Measurements from ENCODE around the gene UBE2G1.

UBE2G1 gene

GRCh38 chr17:4395111-4395478 lies 28.6 kb upstream of the UBE2G1 start:
- TF ChIP-seq, protein P1, sequence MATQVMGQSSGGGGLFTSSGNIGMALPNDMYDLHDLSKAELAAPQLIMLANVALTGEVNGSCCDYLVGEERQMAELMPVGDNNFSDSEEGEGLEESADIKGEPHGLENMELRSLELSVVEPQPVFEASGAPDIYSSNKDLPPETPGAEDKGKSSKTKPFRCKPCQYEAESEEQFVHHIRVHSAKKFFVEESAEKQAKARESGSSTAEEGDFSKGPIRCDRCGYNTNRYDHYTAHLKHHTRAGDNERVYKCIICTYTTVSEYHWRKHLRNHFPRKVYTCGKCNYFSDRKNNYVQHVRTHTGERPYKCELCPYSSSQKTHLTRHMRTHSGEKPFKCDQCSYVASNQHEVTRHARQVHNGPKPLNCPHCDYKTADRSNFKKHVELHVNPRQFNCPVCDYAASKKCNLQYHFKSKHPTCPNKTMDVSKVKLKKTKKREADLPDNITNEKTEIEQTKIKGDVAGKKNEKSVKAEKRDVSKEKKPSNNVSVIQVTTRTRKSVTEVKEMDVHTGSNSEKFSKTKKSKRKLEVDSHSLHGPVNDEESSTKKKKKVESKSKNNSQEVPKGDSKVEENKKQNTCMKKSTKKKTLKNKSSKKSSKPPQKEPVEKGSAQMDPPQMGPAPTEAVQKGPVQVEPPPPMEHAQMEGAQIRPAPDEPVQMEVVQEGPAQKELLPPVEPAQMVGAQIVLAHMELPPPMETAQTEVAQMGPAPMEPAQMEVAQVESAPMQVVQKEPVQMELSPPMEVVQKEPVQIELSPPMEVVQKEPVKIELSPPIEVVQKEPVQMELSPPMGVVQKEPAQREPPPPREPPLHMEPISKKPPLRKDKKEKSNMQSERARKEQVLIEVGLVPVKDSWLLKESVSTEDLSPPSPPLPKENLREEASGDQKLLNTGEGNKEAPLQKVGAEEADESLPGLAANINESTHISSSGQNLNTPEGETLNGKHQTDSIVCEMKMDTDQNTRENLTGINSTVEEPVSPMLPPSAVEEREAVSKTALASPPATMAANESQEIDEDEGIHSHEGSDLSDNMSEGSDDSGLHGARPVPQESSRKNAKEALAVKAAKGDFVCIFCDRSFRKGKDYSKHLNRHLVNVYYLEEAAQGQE (IDR thresholded peaks at IDR 0.05; ENCODE audit: insufficient read depth in 1 of 2, low read depth in 2 of 2, low read length in 2 of 2): no peak
- TF ChIP-seq POLR2AphosphoS5 (IDR thresholded peaks at IDR 0.05; ENCODE audit: low read depth, low read length) (no peak), TAF1 (IDR thresholded peaks at IDR 0.05; ENCODE audit: borderline replicate concordance, insufficient read depth, low read length) (no peak), FOXP2 (optimal IDR thresholded peaks at IDR 0.05; ENCODE audit: borderline replicate concordance, extremely low read depth, extremely low read length, insufficient read depth) (no peak), SIN3A (IDR thresholded peaks at IDR 0.05; ENCODE audit: borderline replicate concordance, insufficient read depth, low read length) (no peak)

GRCh38 chr17:4394208-4395110 lies 28.0 kb upstream of the UBE2G1 start:
- TF ChIP-seq, protein P1 (IDR thresholded peaks at IDR 0.05; ENCODE audit: insufficient read depth in 1 of 2, low read depth in 2 of 2, low read length in 2 of 2): no peak
- TF ChIP-seq SIN3A (IDR thresholded peaks at IDR 0.05; ENCODE audit: borderline replicate concordance, insufficient read depth, low read length) (no peak), POLR2AphosphoS5 (IDR thresholded peaks at IDR 0.05; ENCODE audit: low read depth, low read length) (no peak), FOXP2 (optimal IDR thresholded peaks at IDR 0.05; ENCODE audit: borderline replicate concordance, extremely low read depth, extremely low read length, insufficient read depth) (no peak), TAF1 (IDR thresholded peaks at IDR 0.05; ENCODE audit: borderline replicate concordance, insufficient read depth, low read length) (no peak)

DNA sequence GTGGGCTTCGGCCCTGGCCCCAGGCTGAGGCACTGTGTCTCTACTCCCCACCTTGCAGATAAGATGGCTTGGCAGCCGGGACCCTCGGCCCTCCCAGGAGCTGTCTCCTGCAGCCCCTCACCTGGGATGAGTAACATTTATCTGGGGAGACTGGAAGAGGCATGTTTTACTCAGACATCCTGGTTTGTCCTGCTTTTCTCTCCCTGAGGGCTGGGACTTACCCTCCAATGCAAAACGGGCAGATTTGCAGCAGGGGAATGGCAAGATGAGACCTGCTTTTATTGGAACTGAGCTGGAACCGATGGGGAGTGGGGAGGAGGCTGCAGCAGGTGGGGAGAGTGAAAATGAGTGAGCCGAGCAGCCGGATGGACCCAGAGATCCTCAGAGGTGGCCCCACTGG lies 27.3 kb upstream of the UBE2G1 start:
- TF ChIP-seq POLR2AphosphoS5 (IDR thresholded peaks at IDR 0.05; ENCODE audit: low read depth, low read length): no peak

DNA sequence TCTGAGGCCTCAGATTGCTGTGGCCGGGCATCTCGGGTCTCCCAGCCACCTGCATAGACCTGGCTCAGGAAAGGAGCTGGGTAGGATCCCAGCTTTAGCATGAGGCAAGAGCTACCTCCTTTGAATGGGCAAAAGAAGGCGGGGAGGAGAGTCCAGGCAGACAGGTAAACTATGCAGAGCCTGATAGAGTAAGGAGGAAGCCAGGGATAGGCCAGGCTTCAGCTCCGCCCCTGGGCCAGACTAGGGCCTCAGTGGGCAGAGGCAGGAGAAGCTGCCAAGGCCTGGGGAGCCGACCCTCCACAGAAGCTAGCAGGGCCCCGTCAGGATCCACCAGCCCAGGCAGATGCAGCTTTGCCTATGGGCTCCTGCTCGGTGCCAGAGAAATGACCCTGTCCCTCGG lies 22.6 kb upstream of the UBE2G1 start:
- TF ChIP-seq TAF1 (IDR thresholded peaks at IDR 0.05; ENCODE audit: borderline replicate concordance, insufficient read depth, low read length): no peak
- TF ChIP-seq POLR2AphosphoS5 (IDR thresholded peaks at IDR 0.05; ENCODE audit: low read depth, low read length): no peak
- no peak for TF ChIP-seq FOXP2 (optimal IDR thresholded peaks at IDR 0.05; ENCODE audit: borderline replicate concordance, extremely low read depth, extremely low read length, insufficient read depth)
- no peak for TF ChIP-seq SIN3A (IDR thresholded peaks at IDR 0.05; ENCODE audit: borderline replicate concordance, insufficient read depth, low read length)
- TF ChIP-seq, protein P1 (IDR thresholded peaks at IDR 0.05; ENCODE audit: insufficient read depth in 1 of 2, low read depth in 2 of 2, low read length in 2 of 2): no peak

DNA sequence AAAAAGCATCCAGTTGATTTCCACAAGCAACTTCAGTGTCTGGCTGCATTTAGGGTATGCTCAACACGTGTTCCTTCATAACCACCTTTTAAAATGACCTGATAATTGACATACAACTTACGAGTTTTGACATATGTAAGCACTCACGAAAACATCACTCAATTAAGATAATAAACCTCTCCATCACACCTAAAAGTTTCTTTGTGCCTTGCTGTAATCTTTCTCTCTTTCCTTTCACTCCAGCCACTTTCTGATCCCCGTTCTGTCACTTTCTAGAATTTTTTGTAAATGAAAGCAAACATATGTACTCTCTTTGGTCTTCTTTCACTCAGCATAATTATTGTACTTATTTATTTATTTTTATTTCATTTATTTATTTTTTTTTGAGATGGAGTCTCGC lies 20.7 kb upstream of the UBE2G1 start:
- TF ChIP-seq SIN3A (IDR thresholded peaks at IDR 0.05; ENCODE audit: borderline replicate concordance, insufficient read depth, low read length) (no peak), POLR2AphosphoS5 (IDR thresholded peaks at IDR 0.05; ENCODE audit: low read depth, low read length) (no peak), FOXP2 (optimal IDR thresholded peaks at IDR 0.05; ENCODE audit: borderline replicate concordance, extremely low read depth, extremely low read length, insufficient read depth) (no peak), TAF1 (IDR thresholded peaks at IDR 0.05; ENCODE audit: borderline replicate concordance, insufficient read depth, low read length) (no peak)
- TF ChIP-seq, protein P1 (IDR thresholded peaks at IDR 0.05; ENCODE audit: insufficient read depth in 1 of 2, low read depth in 2 of 2, low read length in 2 of 2): no peak
